Breast epithelium (tissue), 3 donors: ENCODE results near the gene CAMTA1.

ENCODE experiments used
- POLR2A ChIP-seq: fragments of 450-650 bp; IDR thresholded peaks from one replicate; pipeline ENCODE4 v1.6.1; 2016; ENCODE audit warnings: antibody characterized with exemption, mild to moderate bottlenecking, moderate library complexity
- TF ChIP-seq, protein P1 (sequence below), 3 donors: fragments of 450-650 bp; IDR thresholded peaks; one replicate each; pipeline ENCODE4 v1.5.1; 2016 to 2017; ENCODE audit warnings: antibody characterized with exemption in 3 of 3, mild to moderate bottlenecking in 3 of 3, moderate library complexity in 3 of 3

DNA sequence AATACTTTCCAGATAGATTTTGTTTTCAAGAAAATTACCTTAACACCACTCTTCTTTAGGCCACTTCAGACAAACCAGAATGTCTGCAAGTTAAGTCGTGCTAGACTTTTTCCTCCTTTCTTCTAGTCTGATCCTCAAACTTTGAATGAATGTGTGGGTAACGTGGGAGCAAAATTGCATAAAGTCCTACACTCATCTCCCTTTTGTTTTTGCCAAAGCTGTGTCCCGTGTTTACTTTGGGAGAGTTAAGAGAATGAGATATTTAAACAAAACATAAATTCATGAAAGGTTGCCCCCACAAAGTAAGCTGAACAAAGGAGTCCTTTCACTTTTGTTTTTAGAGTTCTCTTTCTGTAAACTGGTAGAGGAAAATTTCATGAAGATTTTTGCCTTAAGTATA is 969.0 kb downstream of the CAMTA1 start:
- TF ChIP-seq, protein P1, sequence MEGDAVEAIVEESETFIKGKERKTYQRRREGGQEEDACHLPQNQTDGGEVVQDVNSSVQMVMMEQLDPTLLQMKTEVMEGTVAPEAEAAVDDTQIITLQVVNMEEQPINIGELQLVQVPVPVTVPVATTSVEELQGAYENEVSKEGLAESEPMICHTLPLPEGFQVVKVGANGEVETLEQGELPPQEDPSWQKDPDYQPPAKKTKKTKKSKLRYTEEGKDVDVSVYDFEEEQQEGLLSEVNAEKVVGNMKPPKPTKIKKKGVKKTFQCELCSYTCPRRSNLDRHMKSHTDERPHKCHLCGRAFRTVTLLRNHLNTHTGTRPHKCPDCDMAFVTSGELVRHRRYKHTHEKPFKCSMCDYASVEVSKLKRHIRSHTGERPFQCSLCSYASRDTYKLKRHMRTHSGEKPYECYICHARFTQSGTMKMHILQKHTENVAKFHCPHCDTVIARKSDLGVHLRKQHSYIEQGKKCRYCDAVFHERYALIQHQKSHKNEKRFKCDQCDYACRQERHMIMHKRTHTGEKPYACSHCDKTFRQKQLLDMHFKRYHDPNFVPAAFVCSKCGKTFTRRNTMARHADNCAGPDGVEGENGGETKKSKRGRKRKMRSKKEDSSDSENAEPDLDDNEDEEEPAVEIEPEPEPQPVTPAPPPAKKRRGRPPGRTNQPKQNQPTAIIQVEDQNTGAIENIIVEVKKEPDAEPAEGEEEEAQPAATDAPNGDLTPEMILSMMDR (IDR thresholded peaks at IDR 0.05), result no peak
- TF ChIP-seq POLR2A, result no peak
